Measurements from ENCODE around the gene ASB10. TPM values are rescaled to one million over a fixed set of nuclear protein-coding genes. Genes with fewer than 3 reads are reported as not detected.

Gene ASB10
- total and polyA plus RNA-seq, 7 donors = not detected

DNA sequence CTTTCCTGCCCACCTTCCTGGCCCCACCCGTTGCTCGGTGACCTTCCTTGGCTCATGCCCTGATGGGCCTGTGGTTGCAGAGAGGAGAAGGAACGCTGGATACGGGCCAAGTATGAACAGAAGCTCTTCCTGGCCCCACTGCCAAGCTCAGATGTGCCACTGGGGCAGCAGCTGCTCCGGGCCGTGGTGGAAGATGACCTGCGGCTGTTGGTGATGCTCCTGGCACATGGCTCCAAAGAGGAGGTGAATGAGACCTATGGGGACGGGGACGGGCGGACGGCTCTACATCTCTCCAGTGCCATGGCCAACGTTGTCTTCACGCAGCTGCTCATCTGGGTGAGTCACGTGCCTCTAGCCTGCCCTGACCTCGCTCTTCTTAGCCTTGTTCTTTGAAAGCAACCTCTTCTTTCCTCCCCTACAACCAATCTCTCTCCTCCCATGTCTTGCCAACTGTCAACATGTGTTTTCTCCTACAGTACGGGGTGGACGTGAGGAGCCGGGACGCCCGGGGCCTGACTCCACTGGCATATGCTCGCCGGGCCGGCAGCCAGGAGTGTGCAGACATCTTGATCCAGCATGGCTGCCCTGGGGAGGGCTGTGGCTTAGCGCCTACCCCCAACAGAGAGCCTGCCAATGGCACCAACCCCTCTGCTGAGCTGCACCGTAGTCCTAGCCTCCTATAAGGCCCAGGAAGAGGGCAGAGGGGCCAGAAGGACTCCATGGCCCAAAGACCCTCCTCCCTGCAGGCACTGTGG, 43.6 kb downstream of the ASB10 start:
- Histone ChIP-seq H3K9me3 (no peaks in the 10 kb centered on the region), H3K27me3 (no peaks in the 10 kb centered on the region), H3K4me1 (no peaks in the 10 kb centered on the region), H3K27ac (no peak overlapping the region), H3K4me3 (no peak overlapping the region), H3K36me3 (peaks cover 14 to 66% (median 30%) of the 10 kb centered on the region in 4 donors)
- 87% methylated on average over 25 of the region's 25 CpGs for WGBS, 2 donors
- DNase-seq = no peak
- intact Hi-C loops (cut with DNase I) = no loop called here
- TF ChIP-seq POLR2A (IDR thresholded peaks at IDR 0.05) = no peak
- TF ChIP-seq, protein P1, sequence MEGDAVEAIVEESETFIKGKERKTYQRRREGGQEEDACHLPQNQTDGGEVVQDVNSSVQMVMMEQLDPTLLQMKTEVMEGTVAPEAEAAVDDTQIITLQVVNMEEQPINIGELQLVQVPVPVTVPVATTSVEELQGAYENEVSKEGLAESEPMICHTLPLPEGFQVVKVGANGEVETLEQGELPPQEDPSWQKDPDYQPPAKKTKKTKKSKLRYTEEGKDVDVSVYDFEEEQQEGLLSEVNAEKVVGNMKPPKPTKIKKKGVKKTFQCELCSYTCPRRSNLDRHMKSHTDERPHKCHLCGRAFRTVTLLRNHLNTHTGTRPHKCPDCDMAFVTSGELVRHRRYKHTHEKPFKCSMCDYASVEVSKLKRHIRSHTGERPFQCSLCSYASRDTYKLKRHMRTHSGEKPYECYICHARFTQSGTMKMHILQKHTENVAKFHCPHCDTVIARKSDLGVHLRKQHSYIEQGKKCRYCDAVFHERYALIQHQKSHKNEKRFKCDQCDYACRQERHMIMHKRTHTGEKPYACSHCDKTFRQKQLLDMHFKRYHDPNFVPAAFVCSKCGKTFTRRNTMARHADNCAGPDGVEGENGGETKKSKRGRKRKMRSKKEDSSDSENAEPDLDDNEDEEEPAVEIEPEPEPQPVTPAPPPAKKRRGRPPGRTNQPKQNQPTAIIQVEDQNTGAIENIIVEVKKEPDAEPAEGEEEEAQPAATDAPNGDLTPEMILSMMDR (IDR thresholded peaks at IDR 0.05) = no peak
- no peak for TF ChIP-seq EP300 (IDR thresholded peaks at IDR 0.05)
- no peak for TF ChIP-seq POLR2AphosphoS5 (IDR thresholded peaks at IDR 0.05)

DNA sequence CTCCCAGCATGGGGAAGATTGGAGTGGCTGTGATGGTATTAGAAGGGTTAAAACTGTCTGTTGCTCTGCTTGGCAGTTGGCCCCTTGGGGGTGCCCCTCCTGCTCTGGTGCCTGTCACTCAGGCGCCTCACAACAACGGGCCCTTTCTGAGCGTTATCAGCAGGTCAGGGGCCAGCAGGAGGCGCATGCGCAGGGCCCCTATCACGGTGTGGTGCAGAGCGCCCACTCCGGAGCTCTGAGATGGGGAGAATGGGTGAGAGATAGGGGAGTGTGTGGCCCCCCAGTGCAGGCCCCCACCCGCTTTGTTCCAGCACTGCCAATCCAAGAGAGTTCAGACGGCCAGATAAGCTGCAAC, 44.4 kb downstream of the ASB10 start:
- Histone ChIP-seq H3K27me3 (no peaks in the 10 kb centered on the region), H3K4me1 (no peaks in the 10 kb centered on the region), H3K36me3 (peaks cover 15 to 74% (median 30%) of the 10 kb centered on the region in 4 donors), H3K9me3 (no peaks in the 10 kb centered on the region), H3K27ac (no peak overlapping the region), H3K4me3 (no peak overlapping the region)
- no peak for DNase-seq
- TF ChIP-seq EP300 (IDR thresholded peaks at IDR 0.05) = no peak
- TF ChIP-seq POLR2A (IDR thresholded peaks at IDR 0.05) = no peak
- TF ChIP-seq, protein P1 (IDR thresholded peaks at IDR 0.05) = no peak
- no peak for TF ChIP-seq POLR2AphosphoS5 (IDR thresholded peaks at IDR 0.05)
- WGBS, 2 donors = 82% methylated on average over 10 of the region's 10 CpGs
- intact Hi-C loops (cut with DNase I) = no loop called here

DNA sequence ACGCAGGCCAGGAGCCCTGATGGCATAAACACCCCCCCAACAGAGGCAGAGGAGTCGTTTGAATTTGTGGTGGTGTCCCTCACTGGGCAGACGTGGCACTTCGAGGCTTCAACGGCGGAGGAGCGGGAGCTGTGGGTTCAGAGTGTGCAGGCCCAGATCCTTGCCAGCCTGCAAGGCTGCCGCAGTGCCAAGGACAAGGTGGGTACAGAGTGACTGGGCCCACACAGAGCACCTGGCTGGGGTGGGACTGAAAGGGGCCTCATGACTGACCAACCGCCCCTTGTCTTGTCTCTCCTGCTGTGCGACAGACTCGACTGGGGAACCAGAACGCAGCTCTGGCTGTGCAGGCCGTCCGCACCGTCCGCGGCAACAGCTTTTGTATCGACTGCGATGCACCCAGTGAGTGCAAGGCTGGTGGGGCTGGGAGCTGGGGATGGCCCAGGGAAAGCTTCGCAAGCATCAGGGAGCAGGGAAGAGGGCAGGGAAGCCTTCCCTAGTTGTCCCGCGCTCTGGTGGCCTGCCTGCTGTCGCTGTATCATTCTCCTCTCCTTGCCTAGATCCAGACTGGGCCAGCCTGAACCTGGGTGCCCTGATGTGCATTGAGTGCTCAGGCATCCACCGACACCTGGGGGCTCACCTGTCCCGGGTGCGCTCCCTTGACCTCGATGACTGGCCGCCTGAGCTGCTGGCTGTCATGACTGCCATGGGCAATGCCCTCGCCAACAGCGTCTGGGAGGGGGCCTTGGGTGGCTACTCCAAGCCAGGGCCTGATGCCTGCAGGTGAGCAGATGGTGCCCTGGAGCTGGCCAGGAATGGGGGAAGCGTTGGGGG, 45.0 kb downstream of the ASB10 start:
- no peaks in the 10 kb centered on the region for H3K9me3 ChIP-seq
- no peak for DNase-seq
- peaks cover 15 to 80% (median 30%) of the 10 kb centered on the region in 4 donors for H3K36me3 ChIP-seq
- 93 to 95% methylated on average over 31 of the region's 31 CpGs for WGBS, 2 donors
- no peak overlapping the region for H3K27ac ChIP-seq
- H3K27me3 ChIP-seq = no peaks in the 10 kb centered on the region
- H3K4me3 ChIP-seq = no peak overlapping the region
- no peak for TF ChIP-seq POLR2A (IDR thresholded peaks at IDR 0.05)
- TF ChIP-seq, protein P1 (IDR thresholded peaks at IDR 0.05) = no peak
- no peak for TF ChIP-seq POLR2AphosphoS5 (IDR thresholded peaks at IDR 0.05)
- TF ChIP-seq EP300 (IDR thresholded peaks at IDR 0.05) = no peak
- H3K4me1 ChIP-seq = no peaks in the 10 kb centered on the region
- intact Hi-C loops (cut with DNase I) = no loop called here

DNA sequence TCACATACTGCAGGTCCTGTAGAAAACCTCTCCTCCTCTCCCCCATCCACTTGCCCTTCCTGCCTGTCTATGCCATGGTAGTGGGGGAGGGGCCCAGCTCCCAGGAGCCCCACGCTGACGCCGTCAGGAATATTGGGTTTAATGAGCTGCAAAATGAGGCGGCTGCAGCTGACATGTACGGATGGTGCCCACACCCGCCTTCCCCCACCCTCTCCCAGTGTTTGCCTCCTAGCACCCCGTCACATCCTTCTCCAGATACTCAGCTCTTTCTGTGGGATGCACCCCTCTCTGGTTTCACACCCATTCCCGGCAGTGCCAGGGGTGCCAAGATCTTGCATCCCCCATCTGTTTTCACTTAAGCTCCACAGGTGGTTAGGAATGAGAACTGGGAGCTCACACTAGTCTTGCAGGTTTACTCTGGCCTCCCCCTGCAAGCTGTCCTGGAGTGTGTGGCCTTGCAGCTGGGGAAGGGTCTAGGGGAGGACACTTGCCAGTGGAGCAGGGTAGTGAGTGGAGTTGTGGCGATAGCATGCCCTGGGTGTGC, 45.7 kb downstream of the ASB10 start:
- H3K9me3 ChIP-seq = no peaks in the 10 kb centered on the region
- intact Hi-C loops (cut with DNase I) = no loop called here
- H3K27ac ChIP-seq = no peak overlapping the region
- WGBS, 2 donors = 93 to 94% methylated on average over 9 of the region's 9 CpGs
- no peaks in the 10 kb centered on the region for H3K4me1 ChIP-seq
- TF ChIP-seq EP300 (IDR thresholded peaks at IDR 0.05) (no peak), POLR2AphosphoS5 (IDR thresholded peaks at IDR 0.05) (no peak), POLR2A (IDR thresholded peaks at IDR 0.05) (no peak)
- TF ChIP-seq, protein P1 (IDR thresholded peaks at IDR 0.05) = no peak
- H3K36me3 ChIP-seq = peaks cover 17 to 87% (median 30%) of the 10 kb centered on the region in 4 donors
- no peak overlapping the region for H3K4me3 ChIP-seq
- DNase-seq = no peak
- no peaks in the 10 kb centered on the region for H3K27me3 ChIP-seq

Measured in sigmoid colon (tissue), 7 donors.